Measurements from ENCODE around the gene TGFB3. TPM values are rescaled to one million over a fixed set of nuclear protein-coding genes. Genes with fewer than 3 reads are reported as not detected.

TGFB3 gene
- total RNA-seq, 1 experiment from 2014 or later = 1.7 TPM

- CTCF ChIA-PET = interaction anchor here (0.6 to 1.9 kb wide), 2 partner anchors 277 to 441 kb away, joined by 3 to 8 read pairs; no protein-coding TSS in a partner anchor
- no peak for ATAC-seq
- H3K4me1 Mint-ChIP-seq = peaks cover 12% of the 10 kb centered on the region
- POLR2A ChIA-PET = interaction anchor here (1.2 kb wide), 1 partner anchor 42 kb away, joined by 3 read pairs; no protein-coding TSS in a partner anchor
- H3K27ac Mint-ChIP-seq = no peak overlapping the region
- no peak for TF ChIP-seq FOXP4 (CRISPR knock-in tag; IDR thresholded peaks at IDR 0.05)
- TF ChIP-seq, protein P1, sequence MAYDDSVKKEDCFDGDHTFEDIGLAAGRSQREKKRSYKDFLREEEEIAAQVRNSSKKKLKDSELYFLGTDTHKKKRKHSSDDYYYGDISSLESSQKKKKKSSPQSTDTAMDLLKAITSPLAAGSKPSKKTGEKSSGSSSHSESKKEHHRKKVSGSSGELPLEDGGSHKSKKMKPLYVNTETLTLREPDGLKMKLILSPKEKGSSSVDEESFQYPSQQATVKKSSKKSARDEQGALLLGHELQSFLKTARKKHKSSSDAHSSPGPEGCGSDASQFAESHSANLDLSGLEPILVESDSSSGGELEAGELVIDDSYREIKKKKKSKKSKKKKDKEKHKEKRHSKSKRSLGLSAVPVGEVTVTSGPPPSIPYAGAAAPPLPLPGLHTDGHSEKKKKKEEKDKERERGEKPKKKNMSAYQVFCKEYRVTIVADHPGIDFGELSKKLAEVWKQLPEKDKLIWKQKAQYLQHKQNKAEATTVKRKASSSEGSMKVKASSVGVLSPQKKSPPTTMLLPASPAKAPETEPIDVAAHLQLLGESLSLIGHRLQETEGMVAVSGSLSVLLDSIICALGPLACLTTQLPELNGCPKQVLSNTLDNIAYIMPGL (CRISPR knock-in tag; IDR thresholded peaks at IDR 0.05) = no peak
- no peak for TF ChIP-seq ZNF416 (CRISPR knock-in tag; IDR thresholded peaks at IDR 0.05)
- TF ChIP-seq PREB (CRISPR knock-in tag; IDR thresholded peaks at IDR 0.05; ENCODE audit: borderline replicate concordance) = no peak
- TF ChIP-seq SP1 (CRISPR knock-in tag; conservative IDR thresholded peaks at IDR 0.05) = no peak
- TF ChIP-seq SMAD3 (CRISPR knock-in tag; IDR thresholded peaks at IDR 0.05; ENCODE audit: borderline replicate concordance) = no peak
- no peak for TF ChIP-seq TEAD4 (CRISPR knock-in tag; IDR thresholded peaks at IDR 0.05)
- DNase-seq (ENCODE audit: low spot score) = no peak
- no peaks in the 10 kb centered on the region for H3K36me3 Mint-ChIP-seq
- peak overlapping the region; percentile 97 for H3K4me3 Mint-ChIP-seq
- H3K9me3 Mint-ChIP-seq = no peaks in the 10 kb centered on the region
- peaks cover 29% of the 10 kb centered on the region for H3K27me3 Mint-ChIP-seq (ENCODE audit: low read depth)
Observed at GRCh38 chr14:75986439-75986765, 4.6 kb upstream of the TGFB3 start.

GRCh38 chr14:75985618-75986438 is 4.0 kb upstream of the TGFB3 start, which contains the start of gene IFT43:
IFT43 (plus strand) TSS chr14:75985763; CDS start chr14:75985787, 24 bp downstream.
- CTCF ChIA-PET = interaction anchor here (0.6 to 10.6 kb wide), 6 partner anchors 11 to 442 kb away, joined by 3 to 307 read pairs (median 4); no protein-coding TSS in a partner anchor
- Mint-ChIP-seq H3K27me3 (ENCODE audit: low read depth) (peaks cover 35% of the 10 kb centered on the region), H3K27ac (peak within 1 kb of the TSS; percentile 29; the same call in 1 of the 2 replicates), H3K9me3 (no peaks in the 10 kb centered on the region), H3K36me3 (no peaks in the 10 kb centered on the region), H3K4me3 (peak within 1 kb of the TSS; percentile 97), H3K4me1 (peaks cover 17% of the 10 kb centered on the region)
- POLR2A ChIA-PET = interaction anchor here (1.2 kb wide), 1 partner anchor 42 kb away, joined by 3 read pairs; no protein-coding TSS in a partner anchor
- ATAC-seq (peak; percentile 31), DNase-seq (ENCODE audit: low spot score) (peak; percentile 85)
- TF ChIP-seq NR2C2 (CRISPR knock-in tag; IDR thresholded peaks at IDR 0.05) (no peak), ZNF416 (CRISPR knock-in tag; IDR thresholded peaks at IDR 0.05) (no peak), GRHL2 (CRISPR knock-in tag; IDR thresholded peaks at IDR 0.05; ENCODE audit: insufficient replicate concordance, severe bottlenecking) (no peak), E2F1 (CRISPR knock-in tag; IDR thresholded peaks at IDR 0.05) (no peak), CREB1 (CRISPR knock-in tag; IDR thresholded peaks at IDR 0.05) (no peak), EMX1 (CRISPR knock-in tag; IDR thresholded peaks at IDR 0.05) (no peak), HMGA2 (CRISPR knock-in tag; IDR thresholded peaks at IDR 0.05) (no peak), GTF2I (CRISPR knock-in tag; conservative IDR thresholded peaks at IDR 0.05) (no peak), TEAD1 (CRISPR knock-in tag; IDR thresholded peaks at IDR 0.05) (peak; percentile 32; the same call in 1 of the 2 replicates), PRDM15 (CRISPR knock-in tag; IDR thresholded peaks at IDR 0.05) (no peak), SP1 (CRISPR knock-in tag; conservative IDR thresholded peaks at IDR 0.05) (peak; percentile 74), ZNF138 (CRISPR knock-in tag; conservative IDR thresholded peaks at IDR 0.05) (no peak), FOXP4 (CRISPR knock-in tag; IDR thresholded peaks at IDR 0.05) (no peak)
- TF ChIP-seq, protein P2, sequence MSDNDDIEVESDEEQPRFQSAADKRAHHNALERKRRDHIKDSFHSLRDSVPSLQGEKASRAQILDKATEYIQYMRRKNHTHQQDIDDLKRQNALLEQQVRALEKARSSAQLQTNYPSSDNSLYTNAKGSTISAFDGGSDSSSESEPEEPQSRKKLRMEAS (CRISPR knock-in tag; IDR thresholded peaks at IDR 0.05) = no peak
- TF ChIP-seq, protein P3, sequence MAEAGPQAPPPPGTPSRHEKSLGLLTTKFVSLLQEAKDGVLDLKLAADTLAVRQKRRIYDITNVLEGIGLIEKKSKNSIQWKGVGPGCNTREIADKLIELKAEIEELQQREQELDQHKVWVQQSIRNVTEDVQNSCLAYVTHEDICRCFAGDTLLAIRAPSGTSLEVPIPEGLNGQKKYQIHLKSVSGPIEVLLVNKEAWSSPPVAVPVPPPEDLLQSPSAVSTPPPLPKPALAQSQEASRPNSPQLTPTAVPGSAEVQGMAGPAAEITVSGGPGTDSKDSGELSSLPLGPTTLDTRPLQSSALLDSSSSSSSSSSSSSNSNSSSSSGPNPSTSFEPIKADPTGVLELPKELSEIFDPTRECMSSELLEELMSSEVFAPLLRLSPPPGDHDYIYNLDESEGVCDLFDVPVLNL (CRISPR knock-in tag; IDR thresholded peaks at IDR 0.05; ENCODE audit: borderline replicate concordance, low read depth) = no peak

Measured in WTC11 (cell line).